NCI-H187 treated with DMSO at 0.1 percent for 48 hours (cell line): Measurements from ENCODE around the gene FGF22.

Experiments
- DNase-seq: peaks from one replicate; lab custom pipeline; 2025; lab: John Stamatoyannopoulos, UW

The FGF22 gene

DNA sequence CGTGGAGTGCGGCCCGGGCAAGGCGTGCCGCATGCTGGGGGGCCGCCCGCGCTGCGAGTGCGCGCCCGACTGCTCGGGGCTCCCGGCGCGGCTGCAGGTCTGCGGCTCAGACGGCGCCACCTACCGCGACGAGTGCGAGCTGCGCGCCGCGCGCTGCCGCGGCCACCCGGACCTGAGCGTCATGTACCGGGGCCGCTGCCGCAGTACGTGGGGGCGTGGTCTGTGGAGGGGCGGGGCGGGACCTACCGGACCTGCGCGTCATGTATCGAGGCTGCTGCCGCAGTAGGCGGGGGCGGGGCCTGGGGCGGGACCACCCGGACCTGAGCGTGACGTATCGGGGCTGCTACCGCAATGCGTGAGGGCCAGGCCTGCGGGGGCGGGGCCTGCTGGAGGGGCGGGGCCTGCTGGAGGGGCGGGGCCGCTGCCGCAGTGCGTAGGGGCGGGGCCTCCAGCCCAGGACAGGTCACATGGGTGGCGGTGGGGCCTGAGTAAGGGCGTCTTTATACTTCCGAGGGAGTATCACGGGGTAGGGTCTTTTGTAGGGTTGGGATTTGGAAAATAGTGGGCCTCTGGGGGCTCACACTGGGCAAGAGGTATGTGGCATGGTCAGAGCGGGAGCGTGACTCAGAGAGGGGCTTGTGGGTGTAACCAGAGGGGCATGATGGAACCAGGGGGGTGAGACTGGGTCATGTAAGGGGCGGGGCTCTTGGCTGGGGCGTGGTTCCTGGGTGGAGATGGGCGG, 40.8 kb downstream of the FGF22 start:
- DNase-seq, result peak; percentile 91

DNA sequence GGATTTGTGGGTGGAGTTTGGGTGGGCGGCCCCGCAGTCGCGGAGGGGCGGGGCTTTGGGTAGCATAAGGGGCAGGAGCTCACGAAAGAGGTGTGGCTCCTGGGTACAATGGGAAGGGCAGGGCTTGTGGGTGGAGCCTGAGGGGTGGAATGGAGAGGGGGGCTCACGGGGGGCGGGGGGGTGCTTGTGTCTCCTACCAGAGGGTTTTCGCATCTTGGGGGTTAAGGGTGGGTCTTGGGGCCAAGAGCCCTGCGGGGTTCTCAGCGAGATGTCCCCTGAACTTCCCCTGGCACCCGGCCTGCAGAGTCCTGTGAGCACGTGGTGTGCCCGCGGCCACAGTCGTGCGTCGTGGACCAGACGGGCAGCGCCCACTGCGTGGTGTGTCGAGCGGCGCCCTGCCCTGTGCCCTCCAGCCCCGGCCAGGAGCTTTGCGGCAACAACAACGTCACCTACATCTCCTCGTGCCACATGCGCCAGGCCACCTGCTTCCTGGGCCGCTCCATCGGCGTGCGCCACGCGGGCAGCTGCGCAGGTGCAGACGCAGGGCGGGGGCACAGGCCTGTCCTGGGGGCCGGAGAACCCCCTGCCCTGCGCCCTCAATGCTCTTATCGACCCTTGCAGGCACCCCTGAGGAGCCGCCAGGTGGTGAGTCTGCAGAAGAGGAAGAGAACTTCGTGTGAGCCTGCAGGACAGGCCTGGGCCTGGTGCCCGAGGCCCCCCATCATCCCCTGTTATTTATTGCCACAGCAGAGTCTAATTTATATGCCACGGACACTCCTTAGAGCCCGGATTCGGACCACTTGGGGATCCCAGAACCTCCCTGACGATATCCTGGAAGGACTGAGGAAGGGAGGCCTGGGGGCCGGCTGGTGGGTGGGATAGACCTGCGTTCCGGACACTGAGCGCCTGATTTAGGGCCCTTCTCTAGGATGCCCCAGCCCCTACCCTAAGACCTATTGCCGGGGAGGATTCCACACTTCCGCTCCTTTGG, 41.6 kb downstream of the FGF22 start:
- no peak for DNase-seq

DNA sequence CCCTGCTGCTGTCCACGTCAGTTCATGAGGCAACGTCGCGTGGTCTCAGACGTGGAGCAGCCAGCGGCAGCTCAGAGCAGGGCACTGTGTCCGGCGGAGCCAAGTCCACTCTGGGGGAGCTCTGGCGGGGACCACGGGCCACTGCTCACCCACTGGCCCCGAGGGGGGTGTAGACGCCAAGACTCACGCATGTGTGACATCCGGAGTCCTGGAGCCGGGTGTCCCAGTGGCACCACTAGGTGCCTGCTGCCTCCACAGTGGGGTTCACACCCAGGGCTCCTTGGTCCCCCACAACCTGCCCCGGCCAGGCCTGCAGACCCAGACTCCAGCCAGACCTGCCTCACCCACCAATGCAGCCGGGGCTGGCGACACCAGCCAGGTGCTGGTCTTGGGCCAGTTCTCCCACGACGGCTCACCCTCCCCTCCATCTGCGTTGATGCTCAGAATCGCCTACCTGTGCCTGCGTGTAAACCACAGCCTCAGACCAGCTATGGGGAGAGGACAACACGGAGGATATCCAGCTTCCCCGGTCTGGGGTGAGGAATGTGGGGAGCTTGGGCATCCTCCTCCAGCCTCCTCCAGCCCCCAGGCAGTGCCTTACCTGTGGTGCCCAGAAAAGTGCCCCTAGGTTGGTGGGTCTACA, 43.1 kb downstream of the FGF22 start:
- no peak for DNase-seq

GRCh38 chr19:685454-685931, 45.8 kb downstream of the FGF22 start:
- no peak for DNase-seq

DNA sequence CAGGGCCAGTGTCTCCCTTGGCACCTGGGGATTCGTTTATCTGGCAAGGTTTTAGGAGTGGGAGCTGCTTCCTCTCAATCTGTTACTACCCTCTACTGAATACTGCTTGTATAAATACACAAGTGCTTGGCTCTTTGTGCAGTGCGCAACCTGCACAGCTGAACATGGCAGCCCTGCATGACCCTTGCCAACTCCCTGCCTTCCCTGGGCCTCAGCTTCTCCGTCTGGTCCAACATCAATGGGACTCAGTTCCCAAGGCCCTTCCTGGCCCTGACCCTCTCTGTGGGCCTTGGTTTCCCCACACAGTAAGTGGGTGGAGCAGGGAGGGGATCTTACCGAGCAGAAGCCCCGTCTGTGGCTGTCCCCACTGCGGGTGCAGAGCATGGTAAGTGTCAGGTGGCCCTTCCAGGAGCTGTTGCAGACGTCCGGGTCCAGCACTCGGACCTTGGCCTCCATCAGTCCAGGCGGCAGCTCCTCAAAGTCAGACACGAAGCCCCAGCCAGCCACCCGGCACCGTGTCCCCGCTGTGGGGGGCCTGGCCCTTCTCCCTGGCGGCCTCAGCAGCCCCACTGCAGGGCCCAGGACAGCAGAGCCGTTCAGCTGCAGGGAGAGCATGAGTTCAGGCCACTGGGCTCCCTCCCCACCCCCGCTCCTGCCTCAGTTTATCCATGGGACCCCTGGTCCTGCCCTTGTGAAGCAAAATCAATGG, 47.1 kb downstream of the FGF22 start:
- no peak for DNase-seq

- DNase-seq, result no peak
Observed at GRCh38 chr19:687569-688166, 48.0 kb downstream of the FGF22 start.

DNA sequence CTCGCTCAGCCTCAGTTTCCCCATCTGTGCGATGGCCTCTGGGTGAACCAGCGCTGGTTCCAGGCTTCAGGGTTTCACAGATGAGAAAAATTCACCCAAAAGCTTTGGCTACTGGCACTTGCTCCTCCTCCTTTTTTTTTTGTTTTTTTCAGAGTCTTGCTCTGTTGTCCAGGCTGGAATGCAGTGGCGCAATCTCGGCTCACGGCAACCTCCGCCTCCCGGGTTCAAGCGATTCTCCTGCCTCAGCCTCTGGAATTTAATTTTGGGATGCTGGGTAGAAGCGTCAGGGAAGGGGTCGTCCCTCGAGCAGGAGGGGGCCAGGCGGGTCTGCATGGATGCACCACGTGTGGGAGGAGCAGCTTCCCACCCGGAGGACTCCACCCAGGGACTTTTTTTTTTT, 48.5 kb downstream of the FGF22 start:
- DNase-seq, result no peak

- no peak for DNase-seq
Observed at GRCh38 chr19:688992-689391, 49.3 kb downstream of the FGF22 start.

DNA sequence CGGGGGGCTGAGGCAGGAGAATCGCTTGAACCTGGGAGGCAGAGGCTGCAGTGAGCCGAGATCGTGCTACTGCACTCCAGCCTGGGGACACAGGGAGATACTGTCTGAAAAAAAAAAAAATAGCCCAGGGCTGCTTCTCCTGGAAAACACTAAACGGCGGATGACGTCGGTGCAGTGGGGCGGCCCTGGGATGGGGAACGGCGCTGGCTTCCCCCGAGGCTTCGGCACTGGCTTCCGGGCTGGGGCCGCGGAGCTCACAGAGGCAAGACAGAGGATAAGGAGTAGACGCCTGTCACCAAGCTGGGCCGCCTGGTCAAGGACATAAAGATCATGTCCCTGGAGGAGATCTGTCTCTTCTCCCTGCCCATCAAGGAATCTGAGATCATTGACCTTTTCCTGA, 50.5 kb downstream of the FGF22 start:
- DNase-seq, result no peak
